Measurements from ENCODE around the gene SCAND1.
A peak's percentile ranks its signal among the peaks of the same experiment; 100 is the strongest.

SCAND1 gene

GRCh38 chr20:35978041-35978513 is 23.8 kb upstream of the SCAND1 start:
- TF ChIP-seq GABPA (IDR thresholded peaks at IDR 0.05; ENCODE audit: low read depth) = no peak
- TF ChIP-seq POLR2AphosphoS5 (IDR thresholded peaks at IDR 0.05; ENCODE audit: low read depth) = no peak
- TF ChIP-seq CTCF (IDR thresholded peaks at IDR 0.05; ENCODE audit: insufficient read depth, low read length) = no peak
- TF ChIP-seq SPI1 (IDR thresholded peaks at IDR 0.05; ENCODE audit: borderline replicate concordance, low read depth) = no peak
- no peak for TF ChIP-seq REST (IDR thresholded peaks at IDR 0.05; ENCODE audit: insufficient replicate concordance, low read depth)
- Histone ChIP-seq H3K27me3 (ENCODE audit: insufficient read depth, poor library complexity, severe bottlenecking) (no peaks in the 10 kb centered on the region), H3K27ac (replicated peaks) (peak overlapping the region; percentile 30; the same call in 1 of the 2 replicates), H3K4me3 (replicated peaks; ENCODE audit: insufficient read depth, low read length) (no peak overlapping the region)
- DNase-seq (ENCODE audit: low read depth in 1 of 2, low spot score in 1 of 2) = peak; percentile 36 to 52

- DNase-seq (ENCODE audit: low read depth in 1 of 2, low spot score in 1 of 2) = no peak
- Histone ChIP-seq H3K27ac (replicated peaks) (no peak overlapping the region), H3K4me3 (replicated peaks; ENCODE audit: insufficient read depth, low read length) (no peak overlapping the region), H3K27me3 (ENCODE audit: insufficient read depth, poor library complexity, severe bottlenecking) (no peaks in the 10 kb centered on the region)
- TF ChIP-seq GABPA (IDR thresholded peaks at IDR 0.05; ENCODE audit: low read depth) = no peak
- no peak for TF ChIP-seq POLR2AphosphoS5 (IDR thresholded peaks at IDR 0.05; ENCODE audit: low read depth)
- no peak for TF ChIP-seq SPI1 (IDR thresholded peaks at IDR 0.05; ENCODE audit: borderline replicate concordance, low read depth)
- TF ChIP-seq CTCF (IDR thresholded peaks at IDR 0.05; ENCODE audit: insufficient read depth, low read length) = no peak
Measured at GRCh38 chr20:35975576-35976373, 21.5 kb upstream of the SCAND1 start.

- H3K27ac ChIP-seq (replicated peaks) = no peak overlapping the region
- H3K4me3 ChIP-seq (replicated peaks; ENCODE audit: insufficient read depth, low read length) = no peak overlapping the region
- TF ChIP-seq POLR2AphosphoS5 (IDR thresholded peaks at IDR 0.05; ENCODE audit: low read depth) (no peak), CTCF (IDR thresholded peaks at IDR 0.05; ENCODE audit: insufficient read depth, low read length) (no peak), SPI1 (IDR thresholded peaks at IDR 0.05; ENCODE audit: borderline replicate concordance, low read depth) (no peak), GABPA (IDR thresholded peaks at IDR 0.05; ENCODE audit: low read depth) (no peak), REST (IDR thresholded peaks at IDR 0.05; ENCODE audit: insufficient replicate concordance, low read depth) (no peak)
- no peaks in the 10 kb centered on the region for H3K27me3 ChIP-seq (ENCODE audit: insufficient read depth, poor library complexity, severe bottlenecking)
- DNase-seq (ENCODE audit: low read depth in 1 of 2, low spot score in 1 of 2) = no peak
Measured at GRCh38 chr20:35974256-35974655, 20.0 kb upstream of the SCAND1 start.
